Chondrocyte (in vitro differentiated cells): ENCODE measurements around the gene SPAM1. TPM values are rescaled to one million over a fixed set of nuclear protein-coding genes. Genes with fewer than 3 reads are reported as not detected.
"Not testable (repeated sequence)": the region's sequence is repeated elsewhere in the genome, so short reads cannot be mapped to it uniquely, and the experiment has no call there.

Source experiments
- DNase-seq: peaks from one replicate; pipeline ENCODE4 v3.0.0; 2021; ENCODE audit warnings: mixed read lengths, low spot score
- H3K27ac Mint-ChIP-seq: one replicate; pipeline ENCODE4 v1.8.0; 2021; ENCODE audit warnings: mild to moderate bottlenecking, moderate library complexity, mixed read lengths; ENCODE audit not compliant: unreplicated experiment
- H3K27me3 Mint-ChIP-seq: 2 replicates; pipeline ENCODE4 v1.8.0; 2021; ENCODE audit warnings: low read depth, mixed read lengths
- H3K36me3 Mint-ChIP-seq: 2 replicates; pipeline ENCODE4 v1.8.0; 2021; ENCODE audit warnings: low read depth, mixed read lengths
- H3K4me1 Mint-ChIP-seq: 2 replicates; pipeline ENCODE4 v1.8.0; 2021; ENCODE audit warnings: low read depth, mild to moderate bottlenecking, mixed read lengths
- H3K4me3 Mint-ChIP-seq: one replicate; pipeline ENCODE4 v1.8.0; 2021; ENCODE audit warnings: mild to moderate bottlenecking, moderate library complexity, mixed read lengths; ENCODE audit not compliant: unreplicated experiment
- H3K9me3 Mint-ChIP-seq: 2 replicates; pipeline ENCODE4 v1.8.0; 2021; ENCODE audit warnings: low read depth, mixed read lengths
- CTCF ChIP-seq: fragments of 200-600 bp; sonication (generic); IDR thresholded peaks from 2 replicates; pipeline ENCODE4 v1.5.0; 2021; ENCODE audit warnings: antibody characterized with exemption, mild to moderate bottlenecking, moderate library complexity
- total RNA-seq: library from RNA; stranded (reverse); gene quantifications from 3 replicates; pipeline ENCODE4 v1.2.1, GENCODE V29; 2021

Gene SPAM1
- total RNA-seq, 1 donor from 2014 or later, result not detected

GRCh38 chr7:123888192-123888591 is 36.8 kb upstream of the SPAM1 start:
- Mint-ChIP-seq H3K36me3 (no peaks in the 10 kb centered on the region), H3K4me1 (no peaks in the 10 kb centered on the region), H3K4me3 (no peak overlapping the region), H3K27ac (no peak overlapping the region), H3K27me3 (peaks cover 7% of the 10 kb centered on the region), H3K9me3 (peaks cover 3% of the 10 kb centered on the region)
- DNase-seq, result no peak
- TF ChIP-seq CTCF, result no peak

- H3K4me3 Mint-ChIP-seq, H3K27me3 Mint-ChIP-seq, DNase-seq, H3K4me1 Mint-ChIP-seq, H3K36me3 Mint-ChIP-seq, H3K27ac Mint-ChIP-seq: not testable (repeated sequence)
- peaks cover 16% of the 10 kb centered on the region for H3K9me3 Mint-ChIP-seq
Observed at GRCh38 chr7:123894753-123895152, 30.3 kb upstream of the SPAM1 start.

GRCh38 chr7:123901101-123901500 is 23.9 kb upstream of the SPAM1 start:
- Mint-ChIP-seq H3K36me3 (peaks cover 2% of the 10 kb centered on the region), H3K9me3 (peaks cover 12% of the 10 kb centered on the region), H3K4me3 (no peak overlapping the region), H3K27me3 (peaks cover 6% of the 10 kb centered on the region), H3K27ac (no peak overlapping the region), H3K4me1 (peaks cover 13% of the 10 kb centered on the region)
- DNase-seq, result no peak
- TF ChIP-seq CTCF, result no peak

- Mint-ChIP-seq H3K4me1 (peaks cover 12% of the 10 kb centered on the region), H3K4me3 (no peak overlapping the region), H3K36me3 (peaks cover 4% of the 10 kb centered on the region), H3K27ac (no peak overlapping the region), H3K9me3 (peaks cover 9% of the 10 kb centered on the region), H3K27me3 (peaks cover 11% of the 10 kb centered on the region)
- no peak for TF ChIP-seq CTCF
- no peak for DNase-seq
Observed at GRCh38 chr7:123905714-123906113, 19.3 kb upstream of the SPAM1 start.

GRCh38 chr7:123916240-123916724 is 8.8 kb upstream of the SPAM1 start:
- no peak for DNase-seq
- Mint-ChIP-seq H3K27ac (no peak overlapping the region), H3K9me3 (no peaks in the 10 kb centered on the region), H3K4me1 (no peaks in the 10 kb centered on the region), H3K36me3 (no peaks in the 10 kb centered on the region), H3K4me3 (no peak overlapping the region), H3K27me3 (peaks cover 2% of the 10 kb centered on the region)
- TF ChIP-seq CTCF, result peak; percentile 74

GRCh38 chr7:123917878-123918277 is 7.2 kb upstream of the SPAM1 start:
- DNase-seq, result no peak
- Mint-ChIP-seq H3K9me3 (no peaks in the 10 kb centered on the region), H3K27me3 (peaks cover 2% of the 10 kb centered on the region), H3K27ac (no peak overlapping the region), H3K4me1 (no peaks in the 10 kb centered on the region), H3K36me3 (no peaks in the 10 kb centered on the region), H3K4me3 (no peak overlapping the region)
- no peak for TF ChIP-seq CTCF
